Stimulated activated CD4-positive, alpha-beta T cell treated with anti-CD3 and anti-CD28 coated beads, Interleukin-15, amount 100 ng/mL, for 48 hours (primary cell): ENCODE data around the gene MDH1.
"Not testable (repeated sequence)": the region's sequence is repeated elsewhere in the genome, so short reads cannot be mapped to it uniquely, and the experiment has no call there.

ENCODE experiments used
- DNase-seq, 2 donors: peaks; one replicate each; pipeline ENCODE4 v3.0.0-alpha.2; 2020; ENCODE audit warnings: low read depth in 2 of 2

MDH1 gene

GRCh38 chr2:63589148-63589958 is 590 bp downstream of the MDH1 start:
- no peak for DNase-seq

- no peak for DNase-seq
Measured at GRCh38 chr2:63590626-63591408, 2.1 kb downstream of the MDH1 start.

GRCh38 chr2:63591566-63592175 is 2.9 kb downstream of the MDH1 start:
- no peak for DNase-seq

- no peak for DNase-seq
Measured at GRCh38 chr2:63594660-63595059, 5.9 kb downstream of the MDH1 start.

- no peak for DNase-seq
Measured at GRCh38 chr2:63596401-63596883, 7.7 kb downstream of the MDH1 start.

GRCh38 chr2:63598981-63599380 is 10.2 kb downstream of the MDH1 start:
- no peak for DNase-seq

- no peak for DNase-seq
Measured at GRCh38 chr2:63600881-63601460, 12.2 kb downstream of the MDH1 start.

- no peak for DNase-seq
Measured at GRCh38 chr2:63604666-63605065, 15.9 kb downstream of the MDH1 start.

GRCh38 chr2:63608865-63609264 is 20.1 kb downstream of the MDH1 start:
- not testable (repeated sequence) for DNase-seq

- DNase-seq: no peak
Measured at GRCh38 chr2:63610525-63610924, 21.8 kb downstream of the MDH1 start.

- no peak for DNase-seq
Measured at GRCh38 chr2:63613391-63613901, 24.7 kb downstream of the MDH1 start.

GRCh38 chr2:63614448-63614968 is 25.7 kb downstream of the MDH1 start:
- no peak for DNase-seq

- DNase-seq: no peak
Measured at GRCh38 chr2:63614983-63615945, 26.5 kb downstream of the MDH1 start.

- DNase-seq: no peak
Measured at GRCh38 chr2:63617366-63617765, 28.6 kb downstream of the MDH1 start.

GRCh38 chr2:63619328-63619727 is 30.6 kb downstream of the MDH1 start:
- no peak for DNase-seq

GRCh38 chr2:63622751-63623150 is 34.0 kb downstream of the MDH1 start:
- no peak for DNase-seq

GRCh38 chr2:63623763-63624162 is 35.0 kb downstream of the MDH1 start:
- DNase-seq: not testable (repeated sequence)

GRCh38 chr2:63627866-63628265 is 39.1 kb downstream of the MDH1 start:
- no peak for DNase-seq

GRCh38 chr2:63628403-63628942 is 39.7 kb downstream of the MDH1 start:
- no peak for DNase-seq

- no peak for DNase-seq
Measured at GRCh38 chr2:63631501-63631900, 42.7 kb downstream of the MDH1 start.
